ENCODE measurements around the gene PTGIR. TPM values are rescaled to one million over a fixed set of nuclear protein-coding genes. Genes with fewer than 3 reads are reported as not detected.
"Not testable (repeated sequence)": the region's sequence is repeated elsewhere in the genome, so short reads cannot be mapped to it uniquely, and the experiment has no call there.

Gene PTGIR
- total and polyA plus RNA-seq, 8 donors = 0.56 to 4.6 (median 2.6) TPM

- peak in 3 of 6 donors; percentile 39 to 70 (median 55) for DNase-seq
- peak in 2 of 4 donors; percentile 26 to 33 for ATAC-seq
- no peaks in the 10 kb centered on the region for H3K9me3 ChIP-seq
- TF ChIP-seq CTCF (IDR thresholded peaks at IDR 0.05) = no peak
- 64 to 68% methylated on average over 15 of the region's 15 CpGs for WGBS, 2 donors
- H3K27me3 ChIP-seq = no peaks in the 10 kb centered on the region
- H3K27ac ChIP-seq = peak overlapping the region in 1 of 4 donors; percentile 8
- H3K36me3 ChIP-seq = no peaks in the 10 kb centered on the region
- no peak for FAIRE-seq
- no peak overlapping the region for H3K4me3 ChIP-seq
- peaks cover 0 to 4% (median 0%) of the 10 kb centered on the region in 3 donors for H3K4me1 ChIP-seq
- intact Hi-C loops (cut with DNase I) = no loop called here
These were observed 4.7 kb upstream of the PTGIR start for GRCh38 chr19:46629546-46630025.

DNA sequence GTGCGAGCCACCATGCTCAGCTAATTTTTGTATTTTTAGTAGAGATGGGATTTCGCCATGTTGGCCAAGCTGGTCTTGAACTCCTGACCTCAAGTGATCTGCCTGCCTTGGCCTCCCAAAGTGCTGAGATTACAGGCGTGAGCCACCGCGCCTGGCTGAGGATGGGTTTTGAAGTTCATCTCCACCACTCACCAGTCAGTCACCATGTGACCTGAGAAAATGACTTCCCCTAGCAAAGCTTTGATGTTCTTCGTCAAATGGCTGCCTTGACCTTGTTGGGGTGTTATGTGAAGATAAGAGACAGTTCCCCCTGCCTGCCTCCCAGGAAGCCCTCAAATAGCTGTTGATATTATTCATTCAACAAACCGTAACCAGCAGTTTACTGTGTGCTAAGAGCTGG lies 4.1 kb upstream of the PTGIR start:
- H3K36me3 ChIP-seq; H3K4me3 ChIP-seq; ATAC-seq; FAIRE-seq; H3K9me3 ChIP-seq; H3K27me3 ChIP-seq; DNase-seq; H3K27ac ChIP-seq; H3K4me1 ChIP-seq; intact Hi-C loops (cut with DNase I): not testable (repeated sequence)
- WGBS, 2 donors = 89% methylated on average over 7 of the region's 7 CpGs

- DNase-seq (peak in 1 of 6 donors; percentile 58), FAIRE-seq (no peak), ATAC-seq (no peak)
- H3K4me3 ChIP-seq = no peak overlapping the region
- 78 to 79% methylated on average over 12 to 14 of the region's 14 CpGs for WGBS, 2 donors
- no peak overlapping the region for H3K27ac ChIP-seq
- H3K27me3 ChIP-seq = no peaks in the 10 kb centered on the region
- no peaks in the 10 kb centered on the region for H3K36me3 ChIP-seq
- intact Hi-C loops (cut with DNase I) = no loop called here
- H3K9me3 ChIP-seq = no peaks in the 10 kb centered on the region
- no peak for TF ChIP-seq CTCF (IDR thresholded peaks at IDR 0.05)
- peaks cover 0 to 4% (median 0%) of the 10 kb centered on the region in 3 donors for H3K4me1 ChIP-seq
These were observed 1.6 kb upstream of the PTGIR start for GRCh38 chr19:46626446-46626845.

DNA sequence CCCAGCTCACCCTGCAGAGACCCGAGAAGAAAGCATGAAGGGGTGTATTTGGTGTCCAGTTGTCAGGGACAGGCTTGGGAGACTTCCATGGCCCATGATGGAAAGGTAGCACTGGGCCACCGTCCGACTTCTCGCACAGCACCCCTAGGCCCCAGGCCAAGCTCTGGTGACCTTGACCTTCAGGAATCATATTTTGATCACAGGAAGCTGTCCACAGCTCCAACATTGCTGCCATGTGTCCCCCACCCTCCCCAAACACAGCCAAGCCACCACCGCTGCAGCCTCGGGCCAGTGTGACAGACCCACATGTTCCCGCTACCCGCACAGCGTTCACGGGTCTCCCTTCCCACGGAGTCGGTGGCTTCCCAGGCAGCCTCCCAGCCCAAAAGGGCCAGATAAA lies 842 bp upstream of the PTGIR start:
- ATAC-seq = no peak

DNA sequence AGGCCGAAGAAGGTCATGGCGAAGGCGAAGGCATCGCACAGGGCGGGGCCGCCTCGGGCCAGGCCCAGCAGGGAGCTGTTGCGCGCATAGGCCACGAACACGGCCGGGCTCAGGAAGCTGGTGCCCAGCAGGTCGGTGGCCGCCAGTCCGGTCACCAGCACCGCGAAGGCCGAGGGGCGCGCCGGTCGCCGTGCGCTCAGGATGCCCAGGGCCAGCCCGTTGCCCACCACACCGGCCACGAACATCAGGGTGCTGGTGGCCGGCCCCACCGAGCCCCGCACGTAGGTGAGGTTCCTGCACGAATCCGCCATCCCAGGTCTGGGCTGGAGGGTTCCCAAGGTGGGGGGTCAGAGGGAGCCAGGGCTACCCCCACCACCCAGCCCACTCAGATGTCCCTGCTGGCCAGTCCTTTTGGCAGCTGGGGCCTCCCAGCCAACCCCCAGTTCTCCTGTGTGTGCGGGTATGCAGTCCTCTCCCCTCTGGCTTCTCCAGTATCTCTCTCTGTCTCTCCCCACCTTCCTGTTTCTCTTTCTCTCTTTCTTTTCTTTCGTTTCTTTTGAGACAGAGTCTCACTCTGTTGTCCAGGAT lies 880 bp downstream of the PTGIR start:
- Histone ChIP-seq H3K9me3 (no peaks in the 10 kb centered on the region), H3K27me3 (no peaks in the 10 kb centered on the region), H3K27ac (no peak overlapping the region), H3K4me1 (peaks cover 0 to 1% (median 1%) of the 10 kb centered on the region in 3 donors), H3K4me3 (peak overlapping the region in 1 of 4 donors; percentile 25), H3K36me3 (no peaks in the 10 kb centered on the region)
- FAIRE-seq (no peak), ATAC-seq (no peak), DNase-seq (peak in 1 of 6 donors; percentile 66)
- no peak for TF ChIP-seq CTCF (IDR thresholded peaks at IDR 0.05)
- 89 to 91% methylated on average over 35 of the region's 35 CpGs for WGBS, 2 donors
- intact Hi-C loops (cut with DNase I) = no loop called here

More for the DNA sequence above, 842 bp upstream of the PTGIR start:
- H3K36me3 ChIP-seq = no peaks in the 10 kb centered on the region
- WGBS, 2 donors = 61 to 67% methylated on average over 12 of the region's 12 CpGs
- no peaks in the 10 kb centered on the region for H3K9me3 ChIP-seq
- no peak overlapping the region for H3K27ac ChIP-seq
- FAIRE-seq = no peak
- intact Hi-C loops (cut with DNase I) = no loop called here
- no peaks in the 10 kb centered on the region for H3K27me3 ChIP-seq
- DNase-seq = no peak
- no peak for TF ChIP-seq CTCF (IDR thresholded peaks at IDR 0.05)
- peaks cover 0 to 4% (median 0%) of the 10 kb centered on the region in 3 donors for H3K4me1 ChIP-seq
- no peak overlapping the region for H3K4me3 ChIP-seq
